HUES64 (cell line): ENCODE data around the gene CDKAL1.

Experiments
- H3K27ac ChIP-seq: 2 replicates; pipeline ENCODE4 v1.7.0; 2013; ENCODE audit warnings: low read depth, low read length, inconsistent platforms
- H3K27me3 ChIP-seq: 2 replicates; pipeline ENCODE4 v1.6.1; 2013; ENCODE audit warnings: mild to moderate bottlenecking, low read length; ENCODE audit not compliant: insufficient read depth
- H3K36me3 ChIP-seq: 2 replicates; pipeline ENCODE4 v1.6.1; 2013; ENCODE audit warnings: mild to moderate bottlenecking, low read length; ENCODE audit not compliant: insufficient read depth
- H3K4me1 ChIP-seq: 2 replicates; pipeline ENCODE4 v1.6.1; 2013; ENCODE audit warnings: mild to moderate bottlenecking, low read length, moderate library complexity; ENCODE audit not compliant: insufficient read depth
- H3K4me3 ChIP-seq: 2 replicates; pipeline ENCODE4 v1.5.1; 2013; ENCODE audit warnings: mild to moderate bottlenecking, low read length, moderate library complexity
- H3K9ac ChIP-seq: 2 replicates; pipeline ENCODE4 v1.6.1; 2013; ENCODE audit warnings: mild to moderate bottlenecking, low read depth, low read length
- H3K9me3 ChIP-seq: 2 replicates; pipeline ENCODE4 v1.6.1; 2013; ENCODE audit warnings: low read depth, low read length; ENCODE audit not compliant: insufficient read depth
- WGBS: fragments of 150-250, 120-280 bp; methylation state at CpG from one replicate; pipeline ENCODE4 v1.1.7; 2013; ENCODE audit warnings: missing lambda C conversion rate; 5-methylcytosine and 5-hydroxymethylcytosine counted together

CDKAL1 gene

DNA sequence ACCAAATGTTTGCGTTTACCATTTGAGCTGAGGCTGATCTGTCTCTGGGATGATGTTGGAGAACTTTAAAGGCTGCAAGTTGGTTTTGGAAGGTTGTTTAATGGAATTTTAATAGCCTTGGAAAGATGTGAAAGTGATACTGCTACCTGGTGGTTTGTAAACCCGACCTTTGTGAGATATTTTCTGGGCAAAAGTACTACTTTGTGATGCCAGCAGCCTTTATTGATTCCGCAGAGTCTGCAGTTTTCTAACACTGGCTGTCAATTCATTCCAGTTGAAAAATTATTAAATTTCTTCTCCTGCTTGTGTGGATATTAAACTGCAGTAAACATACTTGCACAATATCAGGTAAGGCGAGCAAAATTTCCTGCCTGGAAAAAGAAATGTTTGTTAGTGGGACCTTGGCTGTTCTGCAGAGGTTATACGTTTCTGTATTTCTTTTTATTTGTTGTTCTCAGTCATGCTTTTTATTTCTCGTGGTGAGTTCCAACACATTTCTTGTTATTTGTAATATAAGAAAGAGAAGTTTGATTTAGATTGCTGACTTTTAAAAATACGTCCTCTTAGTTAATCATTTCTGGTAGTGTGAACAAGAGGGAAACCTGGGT is 322.5 kb downstream of the CDKAL1 start:
- Histone ChIP-seq H3K4me3 (no peak overlapping the region), H3K9me3 (no peaks in the 10 kb centered on the region), H3K4me1 (peaks cover 19% of the 10 kb centered on the region; the same call in 1 of the 2 replicates), H3K9ac (no peak overlapping the region), H3K27me3 (no peaks in the 10 kb centered on the region), H3K27ac (no peak overlapping the region), H3K36me3 (no peaks in the 10 kb centered on the region)
- WGBS = 92% methylated on average over 7 of the region's 7 CpGs

DNA sequence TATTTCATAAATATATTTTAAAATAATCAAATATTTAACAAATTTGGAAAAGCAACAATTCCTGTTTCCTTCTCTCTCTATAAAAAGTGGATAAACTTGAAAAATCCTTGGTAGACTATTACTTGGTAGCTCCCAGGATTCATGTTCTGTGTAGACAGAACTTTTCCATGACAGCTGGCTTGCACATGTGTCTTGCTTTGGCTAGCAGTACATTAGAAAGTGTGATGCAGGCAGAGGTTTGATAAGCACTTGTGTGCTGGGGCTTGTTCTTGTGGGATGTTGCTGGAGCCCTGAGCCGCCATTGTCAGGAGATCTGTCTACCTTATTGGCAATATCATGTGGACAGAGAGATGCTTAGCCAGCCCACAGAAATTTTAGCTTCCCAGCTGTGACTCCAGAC is 327.2 kb downstream of the CDKAL1 start:
- Histone ChIP-seq H3K9ac (no peak overlapping the region), H3K9me3 (no peaks in the 10 kb centered on the region), H3K27me3 (no peaks in the 10 kb centered on the region), H3K4me1 (peaks cover 33% of the 10 kb centered on the region), H3K36me3 (no peaks in the 10 kb centered on the region), H3K4me3 (no peak overlapping the region), H3K27ac (no peak overlapping the region)
- 92% methylated on average over 1 of the region's 1 CpG for WGBS

- H3K36me3 ChIP-seq = no peaks in the 10 kb centered on the region
- H3K4me3 ChIP-seq = no peak overlapping the region
- 0 out of 2 replicates have a peak overlapping the region, but pooled peaks have one; percentile 29 for H3K27ac ChIP-seq
- 0 out of 2 replicates have a peak overlapping the region, but pooled peaks have one; percentile 49 for H3K9ac ChIP-seq
- 36% methylated on average over 1 of the region's 1 CpG for WGBS
- H3K9me3 ChIP-seq = no peaks in the 10 kb centered on the region
- H3K27me3 ChIP-seq = no peaks in the 10 kb centered on the region
- H3K4me1 ChIP-seq = peaks cover 53% of the 10 kb centered on the region
Measured at GRCh38 chr6:20866036-20866435, 331.8 kb downstream of the CDKAL1 start.

DNA sequence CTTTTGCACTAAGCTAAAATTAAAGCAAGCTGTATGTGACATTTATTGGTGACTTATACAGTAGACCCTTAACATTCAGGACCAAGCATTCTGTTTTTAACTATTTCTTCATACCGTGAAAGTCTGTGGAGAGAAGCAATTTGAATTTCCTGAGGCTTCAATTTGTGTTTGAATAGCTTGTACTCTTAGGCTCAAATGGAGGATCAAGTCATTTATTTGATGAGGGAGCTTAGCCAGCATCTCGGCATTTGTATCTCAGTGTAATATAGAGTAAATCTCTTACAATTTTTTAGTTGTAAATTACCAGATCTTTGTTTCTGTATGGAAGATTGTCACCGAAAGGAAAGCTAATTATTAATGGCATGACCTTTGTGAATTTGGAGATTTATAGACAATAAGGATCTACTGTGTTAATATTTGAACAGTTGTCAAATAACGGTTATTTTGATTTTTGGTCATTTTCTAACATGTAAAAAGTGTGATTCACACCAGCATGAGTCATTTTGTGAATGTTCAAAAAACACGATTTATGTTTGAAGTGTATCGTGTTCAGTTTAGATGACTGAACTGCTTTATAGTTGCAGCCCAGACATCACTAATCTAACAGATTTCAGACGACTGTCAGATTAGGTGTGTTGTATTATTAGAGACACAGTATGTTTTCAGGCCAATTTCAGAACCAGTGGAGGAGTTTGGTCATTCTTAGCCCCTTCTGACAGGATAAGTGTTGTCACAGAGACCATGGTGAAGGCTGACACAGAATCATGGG is 332.9 kb downstream of the CDKAL1 start:
- Histone ChIP-seq H3K4me3 (no peak overlapping the region), H3K27ac (peak overlapping the region; percentile 60), H3K9ac (peak overlapping the region; percentile 49), H3K27me3 (no peaks in the 10 kb centered on the region), H3K9me3 (no peaks in the 10 kb centered on the region), H3K36me3 (no peaks in the 10 kb centered on the region), H3K4me1 (peaks cover 58% of the 10 kb centered on the region)
- WGBS = 63% methylated on average over 6 of the region's 7 CpGs

DNA sequence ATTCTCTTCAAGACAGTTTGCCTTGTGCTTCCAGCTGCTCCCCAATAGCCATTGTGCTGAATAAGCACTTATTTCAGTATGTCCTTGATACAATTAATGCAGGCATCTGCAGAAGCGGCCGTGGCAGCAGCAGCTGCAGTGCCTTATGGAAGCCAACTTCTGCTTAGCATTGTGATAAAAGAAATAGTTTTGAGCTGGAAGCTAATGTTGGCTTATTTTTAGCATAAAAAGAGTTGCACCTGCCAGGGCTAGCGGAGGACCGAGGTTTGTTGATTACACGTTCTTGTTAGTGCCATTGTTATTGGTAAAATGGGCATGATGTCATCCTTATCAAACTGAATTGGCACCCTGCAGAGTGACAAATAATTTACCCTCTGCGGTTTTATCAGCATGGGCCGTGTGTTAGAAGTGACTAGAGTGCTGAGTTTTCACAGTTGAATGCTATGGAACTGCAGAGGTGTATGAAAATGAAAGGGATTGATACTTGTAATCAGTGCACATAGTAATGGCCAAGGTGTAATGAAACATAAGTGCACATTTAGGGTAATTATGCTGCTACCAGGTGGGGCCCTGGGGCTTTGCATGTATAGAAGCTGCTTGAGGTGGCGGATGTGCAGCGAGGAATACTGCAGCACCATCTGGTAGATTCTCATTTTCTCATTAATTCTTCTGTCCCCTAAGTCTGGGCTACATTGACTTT is 334.3 kb downstream of the CDKAL1 start:
- no peaks in the 10 kb centered on the region for H3K27me3 ChIP-seq
- no peaks in the 10 kb centered on the region for H3K36me3 ChIP-seq
- peaks cover 72% of the 10 kb centered on the region for H3K4me1 ChIP-seq
- H3K4me3 ChIP-seq = no peak overlapping the region; the same call in 1 of the 2 replicates
- H3K9me3 ChIP-seq = no peaks in the 10 kb centered on the region
- no peak overlapping the region for H3K27ac ChIP-seq
- 33% methylated on average over 9 of the region's 9 CpGs for WGBS
- H3K9ac ChIP-seq = no peak overlapping the region; the same call in 1 of the 2 replicates

GRCh38 chr6:20870021-20870420 is 335.8 kb downstream of the CDKAL1 start:
- peaks cover 74% of the 10 kb centered on the region for H3K4me1 ChIP-seq
- no peaks in the 10 kb centered on the region for H3K9me3 ChIP-seq
- WGBS = 98% methylated on average over 3 of the region's 4 CpGs
- H3K9ac ChIP-seq = no peak overlapping the region
- H3K27me3 ChIP-seq = no peaks in the 10 kb centered on the region
- H3K36me3 ChIP-seq = no peaks in the 10 kb centered on the region
- no peak overlapping the region for H3K4me3 ChIP-seq
- no peak overlapping the region for H3K27ac ChIP-seq

GRCh38 chr6:20870493-20870892 is 336.2 kb downstream of the CDKAL1 start:
- Histone ChIP-seq H3K9ac (no peak overlapping the region), H3K4me1 (peaks cover 72% of the 10 kb centered on the region), H3K9me3 (no peaks in the 10 kb centered on the region), H3K27ac (no peak overlapping the region), H3K27me3 (no peaks in the 10 kb centered on the region), H3K4me3 (no peak overlapping the region), H3K36me3 (no peaks in the 10 kb centered on the region)
- WGBS = no CpG with 5 or more reads among the region's 1 CpG

GRCh38 chr6:20873425-20874190 is 339.4 kb downstream of the CDKAL1 start:
- peak overlapping the region; percentile 66 for H3K27ac ChIP-seq
- H3K27me3 ChIP-seq = no peaks in the 10 kb centered on the region
- peak overlapping the region; percentile 27; the same call in 1 of the 2 replicates for H3K9ac ChIP-seq
- no peaks in the 10 kb centered on the region for H3K9me3 ChIP-seq
- 41% methylated on average over 5 of the region's 7 CpGs for WGBS
- H3K4me3 ChIP-seq = no peak overlapping the region
- no peaks in the 10 kb centered on the region for H3K36me3 ChIP-seq
- H3K4me1 ChIP-seq = peaks cover 69% of the 10 kb centered on the region

DNA sequence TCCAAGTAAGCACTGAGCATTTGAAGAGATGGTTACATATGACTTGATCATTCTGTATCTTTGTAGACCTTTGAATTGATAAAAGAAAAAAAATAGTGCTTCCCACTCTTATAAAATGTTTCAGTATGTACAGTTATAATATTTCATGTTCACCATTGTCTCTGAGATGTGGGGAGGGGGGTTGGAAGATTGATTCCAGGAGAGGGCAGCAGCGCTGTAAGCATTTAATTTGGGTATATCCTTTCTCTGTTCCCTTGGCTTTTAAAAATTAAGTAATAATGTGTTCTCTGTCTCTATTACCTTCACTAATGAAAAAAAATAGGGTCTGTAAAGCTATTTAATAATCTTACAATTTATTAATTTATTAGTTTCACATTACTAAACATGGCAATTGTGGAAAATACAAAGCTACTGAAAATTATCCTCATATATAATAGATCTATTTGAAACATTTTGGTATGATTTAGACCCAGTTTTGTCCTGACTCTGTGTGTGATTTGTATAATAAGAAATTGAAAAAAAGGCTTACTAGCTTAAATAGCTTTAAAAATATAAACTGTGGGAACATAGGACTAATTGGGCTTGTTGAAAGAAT is 341.2 kb downstream of the CDKAL1 start:
- Histone ChIP-seq H3K9ac (no peak overlapping the region), H3K4me3 (no peak overlapping the region), H3K4me1 (peaks cover 70% of the 10 kb centered on the region), H3K36me3 (no peaks in the 10 kb centered on the region), H3K27me3 (no peaks in the 10 kb centered on the region), H3K9me3 (no peaks in the 10 kb centered on the region), H3K27ac (no peak overlapping the region; the same call in 1 of the 2 replicates)
- 33% methylated on average over 1 of the region's 1 CpG for whole genome bisulfite sequencing

DNA sequence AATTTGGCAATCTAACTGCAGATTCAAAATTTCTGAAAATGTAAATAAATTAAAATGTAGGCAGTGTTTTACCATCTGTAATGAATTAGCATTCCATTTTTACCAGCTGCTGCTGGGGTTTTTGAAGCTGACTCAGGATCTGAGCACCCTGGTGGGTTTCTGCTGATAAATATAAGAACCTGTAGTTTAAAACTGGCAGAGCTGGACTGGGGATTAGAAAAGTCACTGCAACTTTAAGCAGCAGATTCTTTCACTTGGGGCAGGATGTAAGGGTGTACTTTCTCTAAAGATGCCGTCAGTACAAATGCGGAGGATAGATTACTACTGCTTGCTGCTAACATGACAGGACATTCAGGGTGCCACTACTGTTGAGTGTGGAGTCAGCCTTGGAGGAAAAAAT is 341.8 kb downstream of the CDKAL1 start:
- Histone ChIP-seq H3K27me3 (no peaks in the 10 kb centered on the region), H3K27ac (no peak overlapping the region), H3K4me1 (peaks cover 75% of the 10 kb centered on the region), H3K4me3 (no peak overlapping the region), H3K9me3 (no peaks in the 10 kb centered on the region), H3K9ac (no peak overlapping the region), H3K36me3 (no peaks in the 10 kb centered on the region)
- WGBS = 75% methylated on average over 2 of the region's 2 CpGs
